ENCODE measurements around the gene KMT5C. TPM values are rescaled to one million over a fixed set of nuclear protein-coding genes. Genes with fewer than 3 reads are reported as not detected.

The KMT5C gene
- total and polyA plus RNA-seq, 2 donors: 9.3 to 10.2 TPM

DNA sequence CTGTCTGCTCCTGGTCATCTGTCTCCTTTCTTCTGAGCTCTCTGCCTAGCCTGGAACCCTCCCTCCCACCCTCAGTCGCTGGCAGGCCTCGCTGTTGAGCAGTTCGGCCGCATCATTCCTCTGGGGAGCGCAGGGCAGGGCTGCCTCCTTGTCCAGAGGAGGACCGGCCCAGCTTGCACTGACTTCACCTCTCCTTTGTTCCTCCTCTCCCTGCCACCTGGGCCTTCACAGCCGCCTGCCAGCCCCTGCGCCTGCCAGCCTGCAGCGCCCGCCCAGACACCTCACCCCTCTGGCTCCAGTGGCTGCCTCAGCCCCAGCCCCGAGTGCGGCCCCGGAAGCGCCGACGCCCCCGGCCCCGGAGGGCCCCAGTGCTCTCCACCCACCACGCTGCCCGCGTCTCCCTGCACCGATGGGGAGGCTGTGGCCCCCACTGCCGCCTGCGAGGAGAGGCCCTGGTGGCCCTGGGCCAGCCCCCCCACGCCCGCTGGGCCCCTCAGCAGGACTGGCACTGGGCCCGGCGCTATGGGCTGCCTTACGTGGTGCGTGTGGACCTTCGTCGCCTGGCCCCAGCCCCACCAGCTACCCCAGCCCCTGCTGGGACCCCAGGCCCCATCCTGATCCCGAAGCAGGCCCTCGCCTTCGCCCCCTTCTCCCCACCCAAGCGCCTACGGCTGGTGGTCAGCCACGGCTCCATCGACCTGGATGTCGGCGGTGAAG lies 7.2 kb downstream of the KMT5C start:
- no peak overlapping the region for H3K4me3 ChIP-seq (ENCODE audit: low read depth, low read length)
- H3K27ac ChIP-seq (ENCODE audit: low read depth): no peak overlapping the region
- whole genome bisulfite sequencing: 83% methylated on average over 41 of the region's 41 CpGs
- DNase-seq (ENCODE audit: extremely low spot score): no peak
- no peaks in the 10 kb centered on the region for H3K4me1 ChIP-seq (ENCODE audit: insufficient read depth)
- no peaks in the 10 kb centered on the region for H3K36me3 ChIP-seq (ENCODE audit: insufficient read depth)

- no peak for DNase-seq (ENCODE audit: extremely low spot score)
- H3K4me1 ChIP-seq (ENCODE audit: insufficient read depth): no peaks in the 10 kb centered on the region
- no peak overlapping the region for H3K27ac ChIP-seq (ENCODE audit: low read depth)
- H3K36me3 ChIP-seq (ENCODE audit: insufficient read depth): no peaks in the 10 kb centered on the region
- 80% methylated on average over 10 of the region's 10 CpGs for WGBS
- H3K4me3 ChIP-seq (ENCODE audit: low read depth, low read length): no peak overlapping the region
Observed at GRCh38 chr19:55347442-55348009, 7.8 kb downstream of the KMT5C start.

DNA sequence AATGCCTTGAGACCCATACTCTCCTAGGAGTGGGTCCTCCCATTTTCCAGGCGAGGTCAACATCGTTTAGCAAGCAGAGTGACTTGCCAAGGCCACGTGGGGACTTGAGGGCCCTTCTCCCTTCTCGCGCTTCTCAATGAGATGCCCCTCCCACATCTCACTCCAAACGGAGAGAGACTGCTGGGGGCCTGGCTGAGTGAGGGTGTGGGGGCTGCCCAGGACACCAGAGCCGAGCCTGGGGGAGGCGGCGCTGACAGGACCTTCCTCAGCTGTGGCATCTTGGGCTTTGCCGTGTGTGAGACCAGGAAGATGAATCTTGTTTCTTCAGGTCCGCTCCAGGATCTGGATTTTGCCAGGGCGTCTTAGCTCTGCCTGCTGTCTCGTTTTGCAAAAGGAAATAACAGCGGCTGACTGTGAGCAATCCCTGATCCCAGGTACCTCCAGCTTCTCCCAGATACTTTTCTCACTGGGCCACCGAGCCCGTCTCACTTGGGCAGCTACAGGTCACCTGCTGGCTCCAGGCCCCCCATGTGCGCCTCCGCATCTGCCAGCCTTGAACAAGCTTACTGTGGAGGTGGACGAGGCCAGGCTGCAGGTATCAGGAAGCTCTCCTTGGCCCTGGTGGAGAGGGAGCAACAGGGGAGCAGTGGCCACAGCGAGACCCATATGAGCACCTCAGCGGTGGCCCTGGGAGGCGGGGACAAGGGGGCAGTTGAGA lies 8.8 kb downstream of the KMT5C start:
- no peak for DNase-seq (ENCODE audit: extremely low spot score)
- Histone ChIP-seq H3K4me1 (ENCODE audit: insufficient read depth) (no peaks in the 10 kb centered on the region), H3K36me3 (ENCODE audit: insufficient read depth) (no peaks in the 10 kb centered on the region), H3K27ac (ENCODE audit: low read depth) (no peak overlapping the region), H3K4me3 (ENCODE audit: low read depth, low read length) (no peak overlapping the region)
- WGBS: 65% methylated on average over 22 of the region's 22 CpGs

GRCh38 chr19:55350620-55351315 lies 11.1 kb downstream of the KMT5C start:
- WGBS: 67% methylated on average over 11 of the region's 11 CpGs
- Histone ChIP-seq H3K4me3 (ENCODE audit: low read depth, low read length) (no peak overlapping the region), H3K4me1 (ENCODE audit: insufficient read depth) (no peaks in the 10 kb centered on the region), H3K36me3 (ENCODE audit: insufficient read depth) (no peaks in the 10 kb centered on the region), H3K27ac (ENCODE audit: low read depth) (no peak overlapping the region)
- DNase-seq (ENCODE audit: extremely low spot score): no peak

DNA sequence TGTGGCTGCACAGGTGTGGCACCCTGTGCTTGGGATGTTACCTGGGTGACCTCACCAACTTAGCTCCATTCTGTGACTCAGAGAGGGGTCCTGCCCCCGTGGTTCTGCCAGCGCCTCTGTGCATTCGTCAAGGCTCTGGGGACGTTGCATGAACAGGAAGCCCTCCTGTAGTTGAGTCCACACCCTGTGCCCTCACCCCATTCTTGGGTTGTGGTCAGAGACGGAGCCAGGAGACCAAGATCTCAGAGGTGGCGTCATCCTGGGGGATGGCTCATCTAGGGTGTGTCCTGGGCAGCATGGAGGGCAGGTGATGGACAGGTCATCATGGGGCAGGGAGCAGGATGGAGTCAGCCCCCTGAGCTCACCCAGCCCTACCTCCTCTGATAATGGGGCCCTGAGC lies 12.4 kb downstream of the KMT5C start:
- H3K36me3 ChIP-seq (ENCODE audit: insufficient read depth): no peaks in the 10 kb centered on the region
- 77% methylated on average over 6 of the region's 6 CpGs for WGBS
- no peak for DNase-seq (ENCODE audit: extremely low spot score)
- no peaks in the 10 kb centered on the region for H3K4me1 ChIP-seq (ENCODE audit: insufficient read depth)
- H3K4me3 ChIP-seq (ENCODE audit: low read depth, low read length): no peak overlapping the region
- H3K27ac ChIP-seq (ENCODE audit: low read depth): no peak overlapping the region

DNA sequence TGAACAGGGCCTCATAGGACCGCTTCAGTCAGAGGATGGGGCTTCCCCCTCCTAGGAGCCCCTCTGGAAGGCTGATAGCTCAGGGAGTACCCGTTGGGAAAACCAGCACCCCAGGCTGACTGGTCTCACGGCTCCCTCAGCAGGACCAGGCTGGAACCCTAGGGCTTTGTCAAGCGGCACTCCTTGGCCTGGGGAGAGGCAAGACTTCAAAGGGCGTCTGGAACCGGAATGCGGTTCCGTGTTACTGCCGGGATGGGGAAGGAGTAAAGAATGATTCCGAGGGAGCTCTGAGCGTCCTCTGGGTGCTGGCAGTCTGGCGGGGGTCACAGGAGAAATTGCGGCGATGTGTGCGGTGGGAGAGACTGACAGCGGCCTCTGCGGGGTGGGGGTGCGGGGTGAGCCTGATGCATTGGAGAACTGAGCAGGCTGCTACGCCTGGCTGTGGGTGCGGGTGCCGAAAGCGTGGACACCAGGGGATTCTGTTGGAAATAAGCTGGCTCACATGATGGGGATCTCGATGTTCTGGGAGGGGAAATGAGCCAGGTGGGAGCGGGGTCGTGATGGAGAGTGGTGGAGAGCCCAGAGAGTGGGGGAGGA lies 13.0 kb downstream of the KMT5C start:
- no peaks in the 10 kb centered on the region for H3K36me3 ChIP-seq (ENCODE audit: insufficient read depth)
- no peak overlapping the region for H3K27ac ChIP-seq (ENCODE audit: low read depth)
- no peak overlapping the region for H3K4me3 ChIP-seq (ENCODE audit: low read depth, low read length)
- DNase-seq (ENCODE audit: extremely low spot score): no peak
- 65% methylated on average over 25 of the region's 25 CpGs for WGBS
- H3K4me1 ChIP-seq (ENCODE audit: insufficient read depth): no peaks in the 10 kb centered on the region

- Histone ChIP-seq H3K4me1 (ENCODE audit: insufficient read depth) (no peaks in the 10 kb centered on the region), H3K36me3 (ENCODE audit: insufficient read depth) (no peaks in the 10 kb centered on the region), H3K27ac (ENCODE audit: low read depth) (no peak overlapping the region), H3K4me3 (ENCODE audit: low read depth, low read length) (peak overlapping the region; percentile 21)
- 3% methylated on average over 24 of the region's 24 CpGs for WGBS
- DNase-seq (ENCODE audit: extremely low spot score): no peak
Observed at GRCh38 chr19:55353356-55353802, 13.7 kb downstream of the KMT5C start.

- Histone ChIP-seq H3K36me3 (ENCODE audit: insufficient read depth) (no peaks in the 10 kb centered on the region), H3K4me3 (ENCODE audit: low read depth, low read length) (peak overlapping the region; percentile 21), H3K27ac (ENCODE audit: low read depth) (no peak overlapping the region), H3K4me1 (ENCODE audit: insufficient read depth) (no peaks in the 10 kb centered on the region)
- no peak for DNase-seq (ENCODE audit: extremely low spot score)
- WGBS: 2% methylated on average over 72 of the region's 72 CpGs
Observed at GRCh38 chr19:55353803-55354697, 14.4 kb downstream of the KMT5C start.

GRCh38 chr19:55354698-55355212 lies 15.1 kb downstream of the KMT5C start, which contains the start of gene COX6B2:
COX6B2 (minus strand) TSS chr19:55354719; CDS start chr19:55354521, 198 bp downstream.
- Histone ChIP-seq H3K27ac (ENCODE audit: low read depth) (no peak within 1 kb of the TSS), H3K4me3 (ENCODE audit: low read depth, low read length) (peak within 1 kb of the TSS; percentile 21), H3K36me3 (ENCODE audit: insufficient read depth) (no peaks in the 10 kb centered on the region), H3K4me1 (ENCODE audit: insufficient read depth) (no peaks in the 10 kb centered on the region)
- no peak for DNase-seq (ENCODE audit: extremely low spot score)
- 2% methylated on average over 43 of the region's 43 CpGs for WGBS

DNA sequence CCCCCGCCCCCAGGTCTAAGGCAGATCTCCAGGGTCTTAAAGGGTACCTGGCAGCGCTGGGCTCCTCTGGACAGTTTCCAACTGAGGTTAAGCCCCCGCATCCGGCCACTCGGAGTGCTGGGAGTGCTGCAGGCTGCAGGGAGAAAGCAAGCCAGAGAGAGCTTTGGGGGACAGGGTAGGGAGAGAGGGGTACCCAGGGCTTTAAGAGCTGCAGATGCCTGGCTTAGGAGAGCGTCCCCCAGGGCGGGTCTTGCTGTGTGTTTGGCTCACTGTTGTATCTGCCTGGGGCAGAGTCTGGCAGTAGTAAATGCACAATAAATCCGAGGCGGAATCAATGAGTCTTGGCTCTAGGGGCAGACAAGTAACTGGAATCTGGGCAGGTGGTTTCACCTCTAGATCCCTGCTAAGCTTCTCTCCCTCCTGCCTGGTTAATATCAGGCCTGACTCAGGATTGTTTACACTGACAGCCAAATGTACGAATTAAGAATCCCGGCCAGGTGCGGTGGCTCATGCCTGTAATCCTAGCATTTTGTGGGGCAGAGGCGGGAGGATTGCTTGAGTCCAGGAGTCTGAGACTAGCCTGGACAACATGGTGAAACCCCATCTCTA lies 15.6 kb downstream of the KMT5C start:
- Histone ChIP-seq H3K4me1 (ENCODE audit: insufficient read depth) (no peaks in the 10 kb centered on the region), H3K27ac (ENCODE audit: low read depth) (no peak overlapping the region), H3K36me3 (ENCODE audit: insufficient read depth) (no peaks in the 10 kb centered on the region), H3K4me3 (ENCODE audit: low read depth, low read length) (no peak overlapping the region)
- no peak for DNase-seq (ENCODE audit: extremely low spot score)
- WGBS: 17% methylated on average over 13 of the region's 13 CpGs

DNA sequence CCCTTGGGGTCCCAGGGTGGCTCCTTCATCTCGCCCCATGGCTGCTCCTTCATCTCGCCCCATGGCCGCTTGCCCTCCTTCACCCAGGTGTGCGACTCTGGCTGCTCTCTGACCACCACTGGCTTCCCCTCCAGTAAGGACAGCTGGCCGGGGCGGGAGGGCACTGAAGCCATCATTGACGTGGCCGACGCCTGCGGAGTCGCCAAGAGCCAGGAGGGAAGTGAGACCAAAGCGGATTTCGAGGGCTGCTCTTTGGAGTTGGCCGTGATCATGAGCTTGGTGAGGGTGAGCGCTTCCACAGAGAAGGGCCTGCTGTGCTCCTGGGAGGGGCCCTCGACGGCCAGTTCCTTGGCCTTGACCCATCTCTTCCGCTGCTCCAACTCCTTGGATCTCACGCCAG lies 18.8 kb downstream of the KMT5C start:
- no peak for DNase-seq (ENCODE audit: extremely low spot score)
- Histone ChIP-seq H3K36me3 (ENCODE audit: insufficient read depth) (no peaks in the 10 kb centered on the region), H3K27ac (ENCODE audit: low read depth) (no peak overlapping the region), H3K4me1 (ENCODE audit: insufficient read depth) (no peaks in the 10 kb centered on the region), H3K4me3 (ENCODE audit: low read depth, low read length) (no peak overlapping the region)
- WGBS: 86% methylated on average over 19 of the region's 19 CpGs
